SK-N-SH treated with all-trans-retinoic acid at 6 μM for 48 hours (cell line): ENCODE measurements around the gene LRRC28.

ENCODE experiments used
- ATAC-seq: fragments of 200-7000 bp; cut with Tn5 transposase; 3 replicates; pipeline ENCODE4 v1.9.1; 2020; ENCODE audit warnings: mild to moderate bottlenecking, moderate library complexity
- ARNTL ChIP-seq: fragments of 450-650 bp; formaldehyde crosslinking; IDR thresholded peaks from 2 replicates; pipeline ENCODE4 v1.5.0; 2020; ENCODE audit warnings: low read depth, mild to moderate bottlenecking, moderate library complexity, borderline replicate concordance
- BACH2 ChIP-seq: fragments of 250-450 bp; sonication (Bioruptor Pico); IDR thresholded peaks from 2 replicates; pipeline ENCODE4 v1.9.0; 2021; ENCODE audit warnings: mild to moderate bottlenecking, borderline replicate concordance
- CSDC2 ChIP-seq: fragments of 250-450 bp; sonication (Bioruptor Pico); IDR thresholded peaks from 2 replicates; pipeline ENCODE4 v1.5.0; 2020; ENCODE audit warnings: mild to moderate bottlenecking, moderate library complexity
- ESRRG ChIP-seq: fragments of 250-450 bp; sonication (Bioruptor Pico); IDR thresholded peaks from 2 replicates; pipeline ENCODE4 v1.6.1; 2021; ENCODE audit warnings: mild to moderate bottlenecking
- ISL1 ChIP-seq: fragments of 250-450 bp; sonication (Bioruptor Pico); IDR thresholded peaks from 2 replicates; pipeline ENCODE4 v2.1.2; 2022; ENCODE audit warnings: mild to moderate bottlenecking, moderate library complexity
- OSR1 ChIP-seq: fragments of 250-450 bp; sonication (Bioruptor Pico); IDR thresholded peaks from 2 replicates; pipeline ENCODE4 v1.8.0; 2022; ENCODE audit warnings: moderate library complexity, mild to moderate bottlenecking, inconsistent platforms
- PPARA ChIP-seq: fragments of 250-450 bp; sonication (Bioruptor Pico); IDR thresholded peaks from 2 replicates; pipeline ENCODE4 v1.5.0; 2020; ENCODE audit warnings: mild to moderate bottlenecking, borderline replicate concordance
- RARB ChIP-seq: fragments of 250-450 bp; sonication (Bioruptor Pico); IDR thresholded peaks from 2 replicates; pipeline ENCODE4 v1.8.0; 2021; ENCODE audit warnings: mild to moderate bottlenecking, moderate library complexity
- TCF4 ChIP-seq: fragments of 250-450 bp; sonication (Bioruptor Pico); IDR thresholded peaks from 2 replicates; pipeline ENCODE4 v1.8.0; 2021; ENCODE audit warnings: mild to moderate bottlenecking, moderate library complexity, borderline replicate concordance
- TOX ChIP-seq: fragments of 250-450 bp; sonication (Bioruptor Pico); IDR thresholded peaks from 2 replicates; pipeline ENCODE4 v1.8.0; 2021; ENCODE audit warnings: mild to moderate bottlenecking, moderate library complexity, borderline replicate concordance
- ZC3H10 ChIP-seq: fragments of 250-450 bp; sonication (Bioruptor Pico); IDR thresholded peaks from 2 replicates; pipeline ENCODE4 v1.5.1; 2021; ENCODE audit warnings: mild to moderate bottlenecking, moderate library complexity
- ZFP3 ChIP-seq: fragments of 250-450 bp; sonication (Bioruptor Pico); IDR thresholded peaks from 2 replicates; pipeline ENCODE4 v1.5.0; 2020; ENCODE audit warnings: mild to moderate bottlenecking, moderate library complexity
- ZFP30 ChIP-seq: fragments of 450-650 bp; formaldehyde crosslinking; IDR thresholded peaks from 2 replicates; pipeline ENCODE4 v1.5.0; 2022; ENCODE audit warnings: mild to moderate bottlenecking, moderate library complexity
- ZNF565 ChIP-seq: fragments of 450-650 bp; formaldehyde crosslinking; conservative IDR thresholded peaks from 2 replicates; pipeline ENCODE4 v1.5.0; 2020; ENCODE audit warnings: low read depth, mild to moderate bottlenecking, moderate library complexity
- ZNF70 ChIP-seq: fragments of 450-650 bp; formaldehyde crosslinking; IDR thresholded peaks from 2 replicates; pipeline ENCODE4 v1.5.0; 2020; ENCODE audit warnings: mild to moderate bottlenecking, moderate library complexity
- ZNF8 ChIP-seq: fragments of 450-650 bp; formaldehyde crosslinking; IDR thresholded peaks from 2 replicates; pipeline ENCODE4 v1.5.0; 2020; ENCODE audit warnings: mild to moderate bottlenecking, moderate library complexity
- TF ChIP-seq, protein P1 (sequence below): fragments of 250-450 bp; sonication (Bioruptor Pico); IDR thresholded peaks from 2 replicates; pipeline ENCODE4 v1.5.1; 2020; ENCODE audit warnings: low read depth, mild to moderate bottlenecking, moderate library complexity
- TF ChIP-seq, protein P2 (sequence below): fragments of 250-450 bp; sonication (Bioruptor Pico); IDR thresholded peaks from 2 replicates; pipeline ENCODE4 v1.5.1; 2021; ENCODE audit warnings: mild to moderate bottlenecking, moderate library complexity
- TF ChIP-seq, protein P3 (sequence below): fragments of 250-450 bp; sonication (Bioruptor Pico); IDR thresholded peaks from 2 replicates; pipeline ENCODE4 v1.8.0; 2020; ENCODE audit warnings: mild to moderate bottlenecking, moderate library complexity, borderline replicate concordance

The LRRC28 gene

DNA sequence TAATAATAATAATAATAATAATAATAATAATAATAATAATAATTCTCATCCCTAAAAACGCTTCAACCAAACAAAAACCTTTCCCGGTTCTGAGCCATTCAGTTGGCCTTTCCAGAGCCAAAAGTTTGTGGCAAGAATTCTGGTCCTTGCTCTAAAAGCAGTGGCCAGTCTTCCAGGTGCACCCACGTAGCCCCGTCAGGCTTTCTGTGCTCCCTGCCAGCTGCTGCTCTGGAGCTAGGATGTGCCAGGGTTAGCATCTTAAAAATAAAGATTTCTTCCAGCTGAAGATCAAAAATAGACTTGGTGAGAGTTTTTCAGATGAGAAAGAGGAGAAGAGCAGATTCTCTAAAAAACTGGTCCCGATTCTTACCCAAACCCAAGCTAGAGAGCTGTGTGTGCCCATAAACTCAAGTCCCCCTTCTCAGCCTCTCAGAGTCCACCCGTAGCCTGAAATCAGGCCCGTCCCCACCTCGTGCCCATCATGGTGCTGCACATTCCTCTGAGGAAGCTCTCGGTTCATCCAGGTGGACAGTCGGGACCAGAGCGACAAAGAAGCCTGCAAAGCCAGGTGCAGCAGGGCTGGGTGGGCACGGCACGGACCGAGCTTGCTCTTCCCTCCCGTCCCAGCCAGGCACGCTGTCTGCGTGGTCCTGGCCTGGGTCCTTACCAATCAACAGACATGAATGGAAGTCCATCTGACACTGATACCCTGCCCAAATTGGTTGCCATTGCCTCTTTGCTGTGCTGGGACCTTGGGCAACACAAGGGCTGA lies 155.6 kb downstream of the LRRC28 start:
- no peak for TF ChIP-seq ESRRG (CRISPR knock-in tag)

DNA sequence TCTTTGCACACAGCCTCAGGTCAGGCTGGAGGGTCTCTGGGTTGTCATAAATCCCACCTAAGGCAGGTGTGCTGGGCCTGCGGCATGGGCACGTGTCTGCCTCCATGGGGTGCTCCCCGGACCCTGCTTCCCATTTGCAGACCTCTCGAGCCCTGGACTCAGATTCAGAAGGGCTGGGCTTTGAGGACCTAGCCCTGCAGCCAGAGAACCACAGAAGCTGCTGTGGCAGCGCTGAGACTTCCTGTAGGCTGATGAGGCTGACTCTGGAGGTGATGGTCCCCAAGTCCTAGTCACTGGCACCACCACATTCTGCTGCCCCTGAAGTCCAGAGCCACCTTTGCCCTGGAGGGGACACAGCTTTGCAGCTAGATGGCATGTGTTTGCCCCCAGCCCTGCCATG lies 156.4 kb downstream of the LRRC28 start:
- no peak for TF ChIP-seq ZNF8 (CRISPR knock-in tag)
- TF ChIP-seq BACH2 (CRISPR knock-in tag): no peak
- peak; percentile 23 for ATAC-seq

More for the DNA sequence above, 155.6 kb downstream of the LRRC28 start:
- ATAC-seq: no peak

DNA sequence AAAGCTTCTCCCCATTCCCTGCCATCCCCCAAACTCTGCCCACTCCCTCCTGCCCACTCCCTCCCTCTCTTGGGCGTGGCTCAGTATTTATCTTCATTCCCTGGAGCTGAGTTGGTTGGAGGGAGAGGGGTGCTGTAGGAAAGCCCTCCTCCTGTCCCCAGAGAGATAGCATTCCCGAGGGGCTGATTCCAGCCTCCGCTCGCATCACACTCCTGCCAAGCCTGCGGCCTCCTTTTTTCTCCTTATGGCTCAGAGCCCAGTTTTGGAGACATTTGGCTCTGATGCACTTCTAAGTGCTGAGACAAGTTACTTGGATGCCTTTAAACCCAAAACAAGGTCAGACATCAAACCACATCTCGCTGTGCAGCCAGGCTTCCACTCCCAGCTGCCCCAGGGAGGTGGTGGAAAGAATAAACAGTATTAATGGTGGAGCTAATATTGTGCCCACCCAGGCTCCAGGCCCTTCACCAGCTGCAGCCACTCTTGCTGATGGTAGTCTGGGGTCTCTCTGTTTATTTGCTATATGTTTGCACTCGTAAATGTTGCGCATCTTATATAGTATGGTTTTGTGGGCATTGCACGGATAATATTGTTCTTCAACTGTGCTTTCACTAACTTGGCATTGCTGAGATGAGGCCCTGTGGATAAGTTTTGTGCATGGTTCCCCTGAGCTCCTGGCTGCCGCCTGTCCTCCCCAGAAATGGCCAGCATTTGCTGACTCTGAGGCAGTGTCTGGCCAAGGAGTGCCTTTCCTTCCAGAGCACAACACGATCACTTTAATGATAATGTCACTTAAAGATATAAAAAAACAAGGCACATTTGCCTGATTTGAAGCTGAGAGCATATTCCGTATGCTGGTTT lies 157.2 kb downstream of the LRRC28 start:
- ATAC-seq: peak; percentile 80
- TF ChIP-seq OSR1 (CRISPR knock-in tag): no peak
- no peak for TF ChIP-seq ZFP3
- TF ChIP-seq ZNF565 (CRISPR knock-in tag): no peak
- TF ChIP-seq, all 23 proteins: peak for 0

DNA sequence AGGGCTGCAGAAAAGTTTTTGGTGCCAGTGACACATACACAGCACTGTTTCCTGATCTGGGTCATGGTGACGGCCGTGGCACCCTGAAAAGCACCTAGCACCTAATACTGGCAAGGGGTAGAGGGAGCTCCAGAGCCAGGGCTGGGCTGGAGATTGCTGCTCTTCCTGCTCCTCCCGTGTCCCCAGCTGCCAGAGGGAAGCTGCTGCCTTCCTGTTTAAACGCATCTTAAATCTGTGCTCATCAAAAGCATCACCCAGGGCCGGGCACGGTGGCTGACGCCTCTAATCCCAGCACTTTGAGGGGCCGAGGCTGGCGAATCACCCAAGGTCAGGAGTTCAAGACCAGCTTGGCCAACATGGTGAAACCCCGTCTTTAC lies 157.8 kb downstream of the LRRC28 start:
- ATAC-seq: peak; percentile 80
- TF ChIP-seq, protein P1, sequence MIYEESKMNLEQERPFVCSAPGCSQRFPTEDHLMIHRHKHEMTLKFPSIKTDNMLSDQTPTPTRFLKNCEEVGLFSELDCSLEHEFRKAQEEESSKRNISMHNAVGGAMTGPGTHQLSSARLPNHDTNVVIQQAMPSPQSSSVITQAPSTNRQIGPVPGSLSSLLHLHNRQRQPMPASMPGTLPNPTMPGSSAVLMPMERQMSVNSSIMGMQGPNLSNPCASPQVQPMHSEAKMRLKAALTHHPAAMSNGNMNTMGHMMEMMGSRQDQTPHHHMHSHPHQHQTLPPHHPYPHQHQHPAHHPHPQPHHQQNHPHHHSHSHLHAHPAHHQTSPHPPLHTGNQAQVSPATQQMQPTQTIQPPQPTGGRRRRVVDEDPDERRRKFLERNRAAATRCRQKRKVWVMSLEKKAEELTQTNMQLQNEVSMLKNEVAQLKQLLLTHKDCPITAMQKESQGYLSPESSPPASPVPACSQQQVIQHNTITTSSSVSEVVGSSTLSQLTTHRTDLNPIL (CRISPR knock-in tag): no peak
- TF ChIP-seq, all 23 proteins: peak for 0

DNA sequence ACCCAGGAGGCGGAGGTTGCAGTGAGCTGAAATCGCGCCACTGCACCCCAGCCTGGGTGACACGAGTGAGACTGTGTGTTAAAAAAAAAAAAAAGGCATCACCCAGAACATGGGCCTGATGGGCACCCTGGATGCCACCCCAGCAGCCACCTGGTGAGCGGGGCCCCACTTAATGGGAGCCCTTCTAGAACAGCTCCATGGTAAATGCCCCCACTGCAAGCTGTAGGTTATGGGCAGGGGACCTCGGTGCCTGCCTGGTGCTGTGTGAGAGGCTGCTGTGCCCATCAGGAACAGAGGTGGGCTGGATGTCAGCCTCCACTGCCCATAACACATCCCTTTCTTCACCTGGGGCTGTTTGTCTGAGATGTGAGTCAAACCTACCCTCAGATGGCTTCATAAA lies 158.3 kb downstream of the LRRC28 start:
- ATAC-seq: no peak
- TF ChIP-seq RARB (CRISPR knock-in tag): no peak
- no peak for TF ChIP-seq TOX (CRISPR knock-in tag)
- TF ChIP-seq, protein P2, sequence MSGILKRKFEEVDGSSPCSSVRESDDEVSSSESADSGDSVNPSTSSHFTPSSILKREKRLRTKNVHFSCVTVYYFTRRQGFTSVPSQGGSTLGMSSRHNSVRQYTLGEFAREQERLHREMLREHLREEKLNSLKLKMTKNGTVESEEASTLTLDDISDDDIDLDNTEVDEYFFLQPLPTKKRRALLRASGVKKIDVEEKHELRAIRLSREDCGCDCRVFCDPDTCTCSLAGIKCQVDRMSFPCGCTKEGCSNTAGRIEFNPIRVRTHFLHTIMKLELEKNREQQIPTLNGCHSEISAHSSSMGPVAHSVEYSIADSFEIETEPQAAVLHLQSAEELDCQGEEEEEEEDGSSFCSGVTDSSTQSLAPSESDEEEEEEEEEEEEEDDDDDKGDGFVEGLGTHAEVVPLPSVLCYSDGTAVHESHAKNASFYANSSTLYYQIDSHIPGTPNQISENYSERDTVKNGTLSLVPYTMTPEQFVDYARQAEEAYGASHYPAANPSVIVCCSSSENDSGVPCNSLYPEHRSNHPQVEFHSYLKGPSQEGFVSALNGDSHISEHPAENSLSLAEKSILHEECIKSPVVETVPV: no peak
- no peak for TF ChIP-seq ZFP3
- TF ChIP-seq OSR1 (CRISPR knock-in tag): no peak
- TF ChIP-seq, protein P3, sequence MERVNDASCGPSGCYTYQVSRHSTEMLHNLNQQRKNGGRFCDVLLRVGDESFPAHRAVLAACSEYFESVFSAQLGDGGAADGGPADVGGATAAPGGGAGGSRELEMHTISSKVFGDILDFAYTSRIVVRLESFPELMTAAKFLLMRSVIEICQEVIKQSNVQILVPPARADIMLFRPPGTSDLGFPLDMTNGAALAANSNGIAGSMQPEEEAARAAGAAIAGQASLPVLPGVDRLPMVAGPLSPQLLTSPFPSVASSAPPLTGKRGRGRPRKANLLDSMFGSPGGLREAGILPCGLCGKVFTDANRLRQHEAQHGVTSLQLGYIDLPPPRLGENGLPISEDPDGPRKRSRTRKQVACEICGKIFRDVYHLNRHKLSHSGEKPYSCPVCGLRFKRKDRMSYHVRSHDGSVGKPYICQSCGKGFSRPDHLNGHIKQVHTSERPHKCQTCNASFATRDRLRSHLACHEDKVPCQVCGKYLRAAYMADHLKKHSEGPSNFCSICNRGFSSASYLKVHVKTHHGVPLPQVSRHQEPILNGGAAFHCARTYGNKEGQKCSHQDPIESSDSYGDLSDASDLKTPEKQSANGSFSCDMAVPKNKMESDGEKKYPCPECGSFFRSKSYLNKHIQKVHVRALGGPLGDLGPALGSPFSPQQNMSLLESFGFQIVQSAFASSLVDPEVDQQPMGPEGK (CRISPR knock-in tag): no peak
- no peak for TF ChIP-seq CSDC2 (CRISPR knock-in tag)
- TF ChIP-seq ZNF565 (CRISPR knock-in tag): no peak
- no peak for TF ChIP-seq ZC3H10
- TF ChIP-seq TCF4: no peak
- no peak for TF ChIP-seq ISL1 (CRISPR knock-in tag)
- TF ChIP-seq, protein P1 (CRISPR knock-in tag): no peak
- no peak for TF ChIP-seq ZNF8 (CRISPR knock-in tag)
- no peak for TF ChIP-seq ESRRG (CRISPR knock-in tag)
- TF ChIP-seq PPARA: no peak
- no peak for TF ChIP-seq ZNF70 (CRISPR knock-in tag)

DNA sequence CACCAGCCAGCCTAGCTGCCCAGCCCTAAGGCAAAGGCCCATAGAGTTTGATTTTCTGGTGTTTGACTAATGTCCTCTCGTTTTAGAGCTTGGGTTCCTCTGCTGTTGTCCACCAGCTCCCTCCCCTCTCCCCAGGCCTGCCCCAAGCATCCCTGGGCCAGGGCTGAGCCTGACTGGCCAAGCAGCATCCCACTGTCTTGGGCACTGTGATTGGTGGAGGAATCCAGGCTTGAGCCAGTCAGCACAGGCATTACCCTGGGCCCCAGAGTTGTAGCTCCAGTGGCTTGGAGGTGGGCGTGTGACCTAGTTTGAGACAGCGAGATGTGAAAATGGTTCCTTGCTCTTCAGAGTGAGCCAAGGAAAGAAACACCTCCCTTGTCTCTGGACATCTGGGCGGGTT lies 159.2 kb downstream of the LRRC28 start:
- ATAC-seq: no peak
- no peak for TF ChIP-seq ARNTL
- no peak for TF ChIP-seq ZNF8 (CRISPR knock-in tag)
- no peak for TF ChIP-seq ZFP30 (CRISPR knock-in tag)
- TF ChIP-seq OSR1 (CRISPR knock-in tag): no peak
